Activated T-cell treated with anti-CD3 and anti-CD28 coated beads, Interleukin-2, amount 50 U/mL, for 48 hours (primary cell): Measurements from ENCODE around the gene PRKCA.
A peak's percentile ranks its signal among the peaks of the same experiment; 100 is the strongest.

Experiments
- DNase-seq, 2 experiments: peaks; one replicate each; pipeline ENCODE4 v3.0.0-alpha.2; 2020

PRKCA gene

GRCh38 chr17:66549731-66550207 is 247.4 kb downstream of the PRKCA start:
- DNase-seq: no peak

- DNase-seq: no peak
Measured at GRCh38 chr17:66551839-66552238, 249.4 kb downstream of the PRKCA start.

- DNase-seq: no peak
Measured at GRCh38 chr17:66552371-66552770, 250.0 kb downstream of the PRKCA start.

GRCh38 chr17:66555605-66556004 is 253.2 kb downstream of the PRKCA start:
- no peak for DNase-seq

- no peak for DNase-seq
Measured at GRCh38 chr17:66557200-66557599, 254.8 kb downstream of the PRKCA start.

DNA sequence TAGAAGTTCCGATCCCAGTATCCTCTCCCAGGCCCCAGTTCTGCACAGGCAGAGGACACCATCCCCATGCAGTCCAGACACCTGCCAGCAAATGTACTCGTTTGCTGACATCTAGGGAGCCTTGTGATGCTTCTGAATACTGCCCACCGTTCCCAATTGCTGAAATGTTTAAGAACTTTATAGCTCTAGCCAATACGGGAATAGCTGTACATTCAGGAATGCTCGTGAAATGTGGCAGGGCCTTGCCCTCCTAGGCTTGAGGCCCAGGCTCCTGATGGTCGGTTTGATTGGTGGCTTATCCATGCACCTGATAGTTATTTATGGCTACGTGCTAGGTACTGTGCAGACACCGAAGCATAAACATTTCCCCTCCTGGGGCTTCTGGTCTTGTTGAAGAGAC is 255.5 kb downstream of the PRKCA start:
- no peak for DNase-seq

DNA sequence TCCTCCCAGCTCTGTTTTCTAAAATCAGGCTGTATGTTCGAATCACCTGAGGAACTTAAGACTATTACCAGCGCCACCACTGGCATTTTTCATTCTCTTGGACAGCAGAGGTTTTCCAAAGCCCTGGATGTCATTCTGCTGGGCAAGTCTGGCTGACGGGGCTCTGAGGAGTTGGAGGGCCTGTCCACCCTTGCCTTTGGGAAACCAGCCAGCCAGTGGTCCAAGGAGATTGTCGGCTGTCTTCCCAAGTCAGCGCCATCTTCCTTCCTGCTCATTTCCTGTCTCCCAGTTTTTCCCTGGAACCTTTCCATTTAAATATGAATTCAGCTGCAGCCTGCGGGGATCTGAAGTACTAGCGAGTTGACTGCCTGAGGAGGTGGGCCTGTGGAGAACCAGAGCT is 258.3 kb downstream of the PRKCA start:
- DNase-seq: no peak

GRCh38 chr17:66562119-66562518 is 259.7 kb downstream of the PRKCA start:
- DNase-seq: no peak

DNA sequence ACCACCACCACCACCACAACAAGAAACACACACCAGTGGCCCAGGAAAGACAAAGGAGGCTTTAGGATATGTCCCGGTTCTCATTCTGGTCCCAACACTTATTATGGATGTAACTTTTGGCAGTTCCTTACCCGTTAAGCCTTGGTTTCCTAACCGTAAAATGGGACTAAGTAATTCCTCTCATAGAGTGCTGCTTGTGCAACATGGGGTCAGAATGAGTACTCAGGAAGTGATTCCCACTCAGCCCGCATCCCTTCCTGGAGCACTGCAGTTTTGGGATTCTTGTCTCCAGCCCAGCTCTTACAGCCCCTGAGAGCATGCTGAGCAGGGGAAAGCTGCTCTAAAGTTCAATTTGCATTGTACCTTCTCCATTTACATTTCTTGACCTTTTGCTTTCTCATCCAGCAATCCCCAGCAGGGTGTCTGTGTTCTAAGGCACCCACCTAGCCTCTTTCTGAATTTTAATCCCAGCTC is 262.6 kb downstream of the PRKCA start:
- no peak for DNase-seq

GRCh38 chr17:66567234-66568170 is 265.1 kb downstream of the PRKCA start:
- peak; percentile 88 to 89 for DNase-seq

- DNase-seq: no peak
Measured at GRCh38 chr17:66569572-66569971, 267.2 kb downstream of the PRKCA start.

- DNase-seq: no peak
Measured at GRCh38 chr17:66570447-66571195, 268.2 kb downstream of the PRKCA start.

DNA sequence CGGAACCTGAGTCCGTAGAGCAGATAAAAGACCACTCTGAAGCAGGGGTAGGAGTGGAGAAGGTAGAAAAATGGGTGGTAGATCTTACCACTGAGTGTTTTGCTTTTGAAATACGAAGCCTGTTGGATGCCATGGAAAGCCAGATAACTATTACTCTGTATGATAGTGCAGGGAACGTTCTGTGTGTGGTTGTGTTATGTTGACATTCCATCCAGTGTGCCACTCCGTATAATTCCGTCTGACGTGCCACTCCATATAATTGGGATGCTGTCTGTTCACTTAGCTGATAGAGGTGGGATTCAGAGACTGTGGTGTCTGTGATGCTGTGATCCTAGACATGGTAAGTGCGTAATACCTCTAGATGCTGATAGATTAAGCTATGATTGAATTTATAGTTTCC is 269.3 kb downstream of the PRKCA start:
- no peak for DNase-seq

GRCh38 chr17:66573078-66573477 is 270.7 kb downstream of the PRKCA start:
- no peak for DNase-seq

GRCh38 chr17:66574123-66574522 is 271.7 kb downstream of the PRKCA start:
- no peak for DNase-seq

DNA sequence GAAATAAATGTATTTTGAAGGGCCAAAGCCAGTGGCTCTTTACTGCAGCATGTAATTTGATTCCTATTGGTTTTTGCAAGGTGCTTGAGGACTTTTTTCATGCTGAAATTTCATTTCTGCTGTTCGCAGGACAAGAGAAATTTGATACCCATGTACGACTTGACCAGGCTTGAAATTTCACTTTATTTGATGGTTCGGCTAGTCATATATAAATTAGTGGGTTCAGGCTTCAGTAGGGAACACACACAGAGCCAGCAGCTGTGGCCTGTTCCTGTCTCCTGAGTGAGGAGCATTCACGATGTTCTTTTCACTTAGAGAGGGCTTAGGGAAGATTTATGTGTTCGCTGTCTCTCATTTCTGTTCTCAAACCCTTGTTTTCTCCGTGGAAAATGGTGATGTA is 274.1 kb downstream of the PRKCA start:
- DNase-seq: no peak

DNA sequence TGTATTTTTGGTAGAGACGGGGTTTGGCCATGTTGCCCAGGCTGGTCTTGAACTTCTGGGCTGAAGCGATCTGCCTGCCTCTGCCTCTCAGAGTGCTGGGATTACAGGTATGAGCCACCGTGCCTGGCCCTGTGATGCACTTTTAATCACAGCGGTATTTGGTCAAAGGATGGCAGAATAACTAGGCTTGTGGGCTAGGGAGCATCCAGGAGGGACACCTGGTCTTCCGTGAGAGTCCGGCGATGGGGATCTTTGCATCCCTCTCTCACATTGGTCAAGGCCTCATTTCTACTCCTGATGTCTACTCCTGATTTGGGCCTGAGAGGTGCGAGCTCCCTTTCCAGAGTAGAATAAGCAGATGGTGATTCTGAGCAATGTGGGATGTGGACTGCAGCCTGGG is 274.6 kb downstream of the PRKCA start:
- no peak for DNase-seq

GRCh38 chr17:66578781-66579489 is 276.5 kb downstream of the PRKCA start:
- no peak for DNase-seq

GRCh38 chr17:66579556-66579955 is 277.1 kb downstream of the PRKCA start:
- DNase-seq: no peak

GRCh38 chr17:66580184-66580955 is 278.0 kb downstream of the PRKCA start:
- DNase-seq: no peak

- DNase-seq: no peak
Measured at GRCh38 chr17:66580956-66581391, 278.6 kb downstream of the PRKCA start.
